HG03460 (cell line): ENCODE measurements around the gene SAMD10.
A peak's percentile ranks its signal among the peaks of the same experiment; 100 is the strongest.
"Not testable (repeated sequence)": the region's sequence is repeated elsewhere in the genome, so short reads cannot be mapped to it uniquely, and the experiment has no call there.

Experiments
- ATAC-seq: cut with Tn5 transposase; IDR thresholded peaks from one replicate; pipeline ENCODE4 v1.9.1; 2021; ENCODE audit not compliant: unreplicated experiment

The SAMD10 gene

DNA sequence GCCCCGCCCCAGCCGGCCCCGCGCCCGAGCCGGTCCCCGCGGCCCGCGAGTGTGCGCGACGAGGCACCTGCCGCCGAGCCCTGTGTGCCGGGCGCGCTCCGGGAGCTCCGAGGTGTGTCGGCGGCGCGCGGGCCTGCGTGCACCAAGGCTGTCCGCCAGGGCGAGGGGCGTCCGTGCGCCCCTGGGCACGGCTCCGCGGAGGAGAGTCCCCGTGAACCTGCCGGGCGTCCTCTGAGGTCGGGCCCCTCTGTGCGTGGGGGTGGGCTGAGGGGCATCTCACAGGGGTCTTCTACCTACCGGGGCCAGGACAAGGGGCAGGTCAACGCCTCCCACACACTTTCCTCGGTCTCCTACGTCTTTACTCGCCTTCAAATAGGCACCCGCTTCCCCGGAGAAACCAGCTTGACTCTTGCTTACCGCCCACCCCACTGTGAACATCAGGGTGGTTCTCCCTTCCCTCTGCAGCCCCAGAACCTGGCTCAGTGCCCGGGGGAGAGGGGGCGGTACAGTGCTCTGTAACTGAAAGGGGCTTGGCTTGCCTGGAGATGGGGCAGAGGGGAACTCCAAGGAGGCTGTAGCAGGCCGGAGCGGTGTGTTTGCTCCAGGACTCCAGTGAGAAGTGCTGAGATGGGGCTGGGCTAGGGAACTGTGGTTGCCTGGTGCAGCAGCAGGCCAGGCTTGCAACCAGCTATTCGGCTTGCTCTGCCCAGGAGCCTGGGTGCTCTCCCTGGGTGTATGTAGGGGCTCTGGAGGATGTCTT lies at the start of gene SAMD10:
Gene SAMD10 (minus strand): TSS at position 86 of the 760 bp plus-strand sequence. CDS start 175 bp downstream, outside the sequence.
- peak; percentile 38 for ATAC-seq

DNA sequence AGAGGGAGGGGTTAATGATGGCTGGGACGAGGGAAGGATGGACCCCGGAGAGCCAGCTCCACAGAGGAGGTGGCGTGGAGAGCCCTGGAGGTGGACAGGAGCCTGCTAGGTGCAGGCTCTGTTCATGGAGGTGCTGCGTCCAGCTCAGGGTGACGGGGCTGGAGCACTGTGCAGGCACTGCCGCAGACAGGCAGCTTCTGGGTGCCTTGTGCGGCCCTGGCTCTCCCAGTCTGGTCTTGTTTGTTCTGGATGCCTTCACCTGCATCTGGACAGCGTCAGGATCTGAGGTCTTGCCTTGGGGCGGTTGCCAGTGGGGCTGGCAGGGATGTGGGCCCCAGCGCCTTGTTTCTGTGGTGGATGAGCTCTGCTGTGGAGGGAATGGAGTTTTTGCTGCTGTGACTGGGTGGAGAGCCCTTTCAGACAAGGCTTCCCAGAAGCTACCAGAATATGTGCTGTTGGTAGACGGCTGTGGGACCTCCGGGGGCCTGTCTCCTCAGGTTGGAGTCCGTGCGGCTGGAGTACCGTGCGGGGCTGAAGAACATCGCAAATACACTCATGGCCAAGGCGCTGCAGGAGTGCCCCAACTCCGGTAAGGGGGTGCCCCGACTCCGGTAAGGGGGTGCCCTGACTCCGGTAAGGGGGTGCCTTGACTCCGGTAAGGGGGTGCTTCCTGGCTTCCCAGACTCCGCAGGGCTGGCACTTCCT lies 48.7 kb upstream of the SAMD10 start:
- ATAC-seq: no peak

GRCh38 chr20:64025826-64026412 lies 46.5 kb upstream of the SAMD10 start:
- ATAC-seq: no peak

DNA sequence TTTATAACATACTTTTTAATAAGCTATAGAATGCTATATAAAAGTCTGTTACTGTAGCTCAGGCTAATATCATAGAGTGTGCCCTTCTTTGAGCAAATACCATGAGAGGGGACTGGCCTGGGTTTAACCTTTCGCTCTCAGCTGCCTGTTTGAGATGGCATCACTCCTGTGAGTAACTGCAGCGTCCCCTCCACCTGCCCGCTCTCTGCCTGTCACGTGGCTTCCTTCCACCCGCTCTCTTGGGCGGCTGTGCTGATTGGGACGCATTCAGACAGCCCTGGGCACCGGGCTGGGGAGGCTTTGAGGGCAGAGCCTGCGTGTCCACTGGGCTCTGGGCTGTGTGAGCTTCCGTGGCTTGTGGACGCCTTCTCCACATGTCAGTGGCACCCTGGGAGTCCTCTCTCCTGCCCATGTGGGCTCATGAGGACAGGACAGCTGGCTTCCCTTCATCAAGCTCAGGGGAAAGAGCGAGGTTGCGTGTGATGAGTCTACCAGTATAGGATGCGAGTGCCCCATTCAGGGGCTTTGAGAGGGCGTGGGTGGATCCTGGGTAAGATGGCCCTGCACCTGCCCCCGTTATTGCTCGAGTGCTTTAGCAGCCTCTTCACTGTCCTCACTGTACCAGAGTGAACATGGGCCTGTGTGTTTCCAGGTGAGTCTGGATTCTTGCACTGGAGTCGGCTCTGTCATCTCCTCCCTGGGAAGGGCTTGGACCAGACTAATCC lies 45.8 kb upstream of the SAMD10 start:
- no peak for ATAC-seq

GRCh38 chr20:64024141-64024990 lies 44.9 kb upstream of the SAMD10 start:
- ATAC-seq: no peak

GRCh38 chr20:64023361-64024140 lies 44.1 kb upstream of the SAMD10 start:
- ATAC-seq: no peak

DNA sequence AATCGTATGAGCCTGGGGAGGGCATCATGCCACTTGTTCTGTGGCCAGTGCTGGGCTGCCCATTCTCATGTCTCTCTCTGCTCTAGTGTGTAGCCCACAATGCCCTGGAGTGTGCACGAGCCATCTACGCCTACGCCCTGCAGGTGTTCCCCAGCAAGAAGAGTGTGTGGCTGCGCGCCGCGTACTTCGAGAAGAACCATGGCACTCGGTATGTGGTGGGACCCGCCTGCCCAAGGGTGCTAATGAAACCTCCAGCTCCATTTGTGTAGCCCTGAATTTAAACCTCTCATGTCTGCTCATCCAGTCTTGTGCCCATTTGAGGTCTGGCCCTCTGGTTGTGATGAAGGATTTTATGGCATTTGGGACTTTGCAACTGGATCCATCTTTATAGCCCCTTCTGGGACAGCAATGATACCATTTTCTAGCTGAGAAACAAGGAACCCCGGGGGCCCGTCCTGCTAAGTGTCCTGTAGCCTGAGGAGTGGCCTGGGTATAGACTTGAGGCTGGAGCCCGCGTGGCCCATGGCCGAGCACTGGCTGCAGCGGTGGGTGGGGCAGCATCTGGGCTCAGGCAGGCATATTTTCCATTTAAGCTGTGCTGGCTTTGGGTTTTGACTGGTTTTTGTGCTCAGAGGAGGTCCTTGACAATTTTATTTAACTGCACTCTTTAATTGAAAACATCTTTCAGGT lies 43.4 kb upstream of the SAMD10 start:
- ATAC-seq: no peak

- no peak for ATAC-seq
These were observed 41.9 kb upstream of the SAMD10 start for GRCh38 chr20:64021124-64021975.

- no peak for ATAC-seq
These were observed 36.2 kb upstream of the SAMD10 start for GRCh38 chr20:64015635-64016034.

DNA sequence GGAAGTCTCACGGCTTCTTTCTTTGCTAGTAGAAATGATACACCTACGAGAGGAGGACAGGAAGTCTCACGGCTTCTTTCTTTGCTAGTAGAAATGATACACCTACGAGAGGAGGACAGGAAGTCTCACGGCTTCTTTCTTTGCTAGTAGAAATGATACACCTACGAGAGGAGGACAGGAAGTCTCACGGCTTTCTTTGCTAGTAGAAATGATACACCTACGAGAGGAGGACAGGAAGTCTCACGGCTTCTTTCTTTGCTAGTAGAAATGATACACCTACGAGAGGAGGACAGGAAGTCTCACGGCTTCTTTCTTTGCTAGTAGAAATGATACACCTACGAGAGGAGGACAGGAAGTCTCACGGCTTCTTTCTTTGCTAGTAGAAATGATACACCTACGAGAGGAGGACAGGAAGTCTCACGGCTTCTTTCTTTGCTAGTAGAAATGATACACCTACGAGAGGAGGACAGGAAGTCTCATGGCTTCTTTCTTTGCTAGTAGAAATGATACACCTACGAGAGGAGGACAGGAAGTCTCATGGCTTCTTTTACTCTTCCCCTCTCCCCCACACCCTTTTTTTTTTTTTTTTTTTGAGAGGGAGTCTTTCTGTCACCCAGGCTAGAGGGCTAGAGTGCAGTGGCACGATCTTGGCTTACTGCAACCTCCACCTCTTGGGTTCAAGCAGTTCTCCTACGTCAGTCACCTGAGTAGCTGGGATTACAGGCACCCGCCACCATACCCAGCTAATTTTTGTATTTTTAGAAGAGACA lies 33.1 kb upstream of the SAMD10 start:
- not testable (repeated sequence) for ATAC-seq

GRCh38 chr20:64011366-64011779 lies 31.9 kb upstream of the SAMD10 start:
- ATAC-seq: no peak

GRCh38 chr20:64010711-64011237 lies 31.3 kb upstream of the SAMD10 start:
- ATAC-seq: no peak

- no peak for ATAC-seq
These were observed 30.5 kb upstream of the SAMD10 start for GRCh38 chr20:64009811-64010387.

GRCh38 chr20:64006902-64007301 lies 27.5 kb upstream of the SAMD10 start:
- ATAC-seq: no peak

DNA sequence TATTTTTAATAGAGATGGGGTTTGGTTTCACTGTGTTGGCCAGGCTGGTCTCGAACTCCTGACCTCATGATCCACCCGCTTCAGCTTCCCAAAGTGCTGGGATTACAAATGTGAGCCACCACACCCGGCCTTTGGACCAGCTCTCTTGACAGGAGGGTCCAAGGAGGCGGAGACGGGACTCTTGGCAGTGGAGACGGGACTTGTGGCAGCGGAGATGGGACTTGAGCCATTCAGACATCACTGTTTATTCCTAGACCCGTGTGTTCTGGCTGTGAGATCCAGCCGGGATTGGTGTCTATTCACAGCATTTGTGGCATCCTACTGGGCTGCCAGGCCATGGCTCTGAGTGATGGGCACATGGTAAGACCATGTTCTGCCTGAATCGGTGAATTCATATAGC lies 27.0 kb upstream of the SAMD10 start:
- no peak for ATAC-seq

- no peak for ATAC-seq
These were observed 26.0 kb upstream of the SAMD10 start for GRCh38 chr20:64005394-64005793.
